Spleen (tissue), 7 donors: Measurements from ENCODE around the gene LRP11.
A peak's percentile ranks its signal among the peaks of the same experiment; 100 is the strongest.

Source experiments
- CTCF ChIP-seq, 11 experiments: fragments of 200-600 bp in 7 of 11; fragments of 450-650 bp in 4 of 11; sonication (generic) in 4 of 11; IDR thresholded peaks in 8 of 11; conservative IDR thresholded peaks in 3 of 11; 1 replicate in 7 of 11; 2 replicates in 4 of 11; pipeline versions ENCODE4 v1.4.0 to v1.8.0; 2016 to 2021; ENCODE audit warnings: antibody characterized with exemption in 11 of 11, inconsistent platforms in 4 of 11, mild to moderate bottlenecking in 1 of 11
- POLR2A ChIP-seq, 3 donors: fragments of 450-650 bp; IDR thresholded peaks; one replicate each; pipeline ENCODE4 v1.5.1; 2017; ENCODE audit warnings: antibody characterized with exemption in 3 of 3, mild to moderate bottlenecking in 1 of 3
- POLR2AphosphoS5 ChIP-seq, 3 donors: sonication (generic); formaldehyde crosslinking; IDR thresholded peaks; one replicate each; pipeline ENCODE4 v1.5.1; 2017; ENCODE audit warnings: antibody characterized with exemption in 3 of 3
- donor health status: DM: no; HTN: no; CAD: no; lungs with moderate emphysema.
- donor health status: DM: no; HTN: no; CAD: no.
- donor health status: DM: no; HTN: no; CAD: no.

GRCh38 chr6:149862922-149863697, 1.0 kb downstream of the LRP11 start:
- TF ChIP-seq CTCF (IDR thresholded peaks at IDR 0.05 in 8 of 11, conservative IDR thresholded peaks at IDR 0.05 in 3 of 11) (peak in 1 of 11 experiments; percentile 6), POLR2A (IDR thresholded peaks at IDR 0.05) (no peak), POLR2AphosphoS5 (IDR thresholded peaks at IDR 0.05) (peak in 2 of 3 donors; percentile 20 to 52)
